NK-92 (cell line): ENCODE data around the gene U2AF1L4.

Experiments used
- DNase-seq: peaks from one replicate; lab custom pipeline; 2025; ENCODE audit not compliant: unreplicated experiment; lab: John Stamatoyannopoulos, UW

Gene U2AF1L4

DNA sequence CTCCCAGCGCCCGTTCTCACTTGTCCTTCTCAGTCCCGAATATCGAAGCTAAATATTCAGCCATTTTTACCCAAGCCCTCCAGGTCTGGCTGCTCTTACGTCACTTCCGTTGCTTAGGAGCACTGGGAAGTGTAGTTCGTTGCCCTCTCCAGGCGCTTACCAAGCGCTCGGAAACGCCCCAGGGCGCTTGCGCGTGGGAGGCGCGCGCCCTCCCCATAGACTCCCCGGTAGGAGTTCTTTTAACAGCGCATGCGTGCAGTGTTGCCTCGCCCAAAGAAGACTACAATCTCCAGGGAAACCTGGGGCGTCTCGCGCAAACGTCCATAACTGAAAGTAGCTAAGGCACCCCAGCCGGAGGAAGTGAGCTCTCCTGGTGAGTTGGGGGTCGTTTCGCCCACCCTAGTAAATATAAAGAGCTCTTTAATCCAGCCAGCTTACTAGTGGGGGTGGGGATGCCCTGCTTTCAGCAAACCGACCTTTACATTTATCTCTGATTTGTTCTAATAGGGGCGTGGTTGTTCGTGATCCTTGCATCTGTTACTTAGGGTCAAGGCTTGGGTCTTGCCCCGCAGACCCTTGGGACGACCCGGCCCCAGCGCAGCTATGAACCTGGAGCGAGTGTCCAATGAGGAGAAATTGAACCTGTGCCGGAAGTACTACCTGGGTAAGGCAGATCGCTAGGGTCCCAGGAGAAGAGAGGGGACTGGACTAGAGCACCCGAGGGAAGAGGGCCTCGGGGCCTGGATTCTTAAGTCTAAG lies at the start of gene U2AF1L4, which contains the start of gene PSENEN:
U2AF1L4 (minus strand) TSS at position 91 of the 759 bp plus-strand sequence; CDS start at position 64, 27 bp downstream.
PSENEN (plus strand) TSS at position 324 of the 759 bp plus-strand sequence; CDS start at position 604, 280 bp downstream.
- DNase-seq = peak; percentile 94

DNA sequence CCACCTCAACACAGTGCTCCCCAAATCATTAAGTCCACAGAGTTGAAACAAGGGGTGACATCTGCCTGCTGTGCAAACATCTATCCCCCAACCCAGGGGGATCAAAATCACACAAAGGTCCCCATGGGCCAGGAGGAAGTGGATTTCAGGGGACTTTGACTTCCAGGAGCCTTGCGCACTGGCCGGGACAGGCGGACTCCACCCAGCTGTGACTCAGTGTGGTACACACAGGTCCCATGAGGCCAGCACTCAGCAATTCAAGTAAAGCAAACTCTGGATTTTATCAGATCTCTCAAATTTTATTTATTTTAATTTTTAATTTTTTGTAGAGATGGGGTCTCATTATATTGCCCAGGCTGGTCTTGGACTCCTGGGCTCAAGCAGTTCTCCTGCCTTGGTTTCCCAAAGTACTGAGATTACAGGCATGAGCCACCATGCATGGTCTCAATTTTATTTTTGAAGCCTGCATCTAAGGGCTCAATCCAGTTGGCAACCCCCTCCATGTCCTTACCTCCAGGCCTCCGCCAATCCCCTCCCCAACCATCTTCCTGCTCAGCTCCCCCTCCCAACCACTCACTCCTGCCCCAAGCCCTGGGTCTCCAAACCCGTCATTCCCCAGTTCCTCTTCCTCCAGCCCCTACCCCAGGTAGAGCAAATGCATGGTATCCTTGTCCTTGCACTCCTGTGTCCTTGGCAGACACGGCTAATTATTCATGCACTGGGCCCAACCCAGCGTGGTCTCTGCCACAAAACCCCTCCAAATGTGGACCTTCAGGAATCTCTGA lies 48.4 kb upstream of the U2AF1L4 start:
- DNase-seq = no peak

GRCh38 chr19:35792888-35793287 lies 47.7 kb upstream of the U2AF1L4 start:
- no peak for DNase-seq

- no peak for DNase-seq
These were observed 47.1 kb upstream of the U2AF1L4 start for GRCh38 chr19:35792312-35792711.

DNA sequence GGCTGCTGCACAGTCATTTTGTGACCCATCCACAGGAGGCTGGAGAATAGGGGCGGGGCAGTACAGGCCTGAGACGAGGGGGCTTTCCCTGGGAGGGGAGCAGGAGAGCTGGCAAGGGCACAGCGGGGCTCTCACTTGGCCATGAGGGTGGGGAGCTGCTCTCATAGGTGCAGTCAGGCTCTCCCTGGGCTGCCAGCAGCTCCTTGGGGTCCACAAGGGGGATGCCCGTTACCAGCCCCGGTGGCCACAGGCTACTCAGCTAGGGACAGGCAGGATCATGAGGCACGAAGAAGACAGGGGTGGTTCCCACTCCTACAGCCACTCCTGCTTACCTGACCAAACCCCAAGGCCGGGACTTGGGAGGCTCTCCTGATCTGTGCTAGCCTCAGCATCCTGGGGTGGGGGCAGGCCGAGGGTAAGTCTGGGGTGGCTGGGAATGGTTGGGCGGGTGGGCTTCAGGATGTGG lies 46.6 kb upstream of the U2AF1L4 start:
- DNase-seq = no peak

GRCh38 chr19:35790981-35791813 lies 46.0 kb upstream of the U2AF1L4 start:
- no peak for DNase-seq

DNA sequence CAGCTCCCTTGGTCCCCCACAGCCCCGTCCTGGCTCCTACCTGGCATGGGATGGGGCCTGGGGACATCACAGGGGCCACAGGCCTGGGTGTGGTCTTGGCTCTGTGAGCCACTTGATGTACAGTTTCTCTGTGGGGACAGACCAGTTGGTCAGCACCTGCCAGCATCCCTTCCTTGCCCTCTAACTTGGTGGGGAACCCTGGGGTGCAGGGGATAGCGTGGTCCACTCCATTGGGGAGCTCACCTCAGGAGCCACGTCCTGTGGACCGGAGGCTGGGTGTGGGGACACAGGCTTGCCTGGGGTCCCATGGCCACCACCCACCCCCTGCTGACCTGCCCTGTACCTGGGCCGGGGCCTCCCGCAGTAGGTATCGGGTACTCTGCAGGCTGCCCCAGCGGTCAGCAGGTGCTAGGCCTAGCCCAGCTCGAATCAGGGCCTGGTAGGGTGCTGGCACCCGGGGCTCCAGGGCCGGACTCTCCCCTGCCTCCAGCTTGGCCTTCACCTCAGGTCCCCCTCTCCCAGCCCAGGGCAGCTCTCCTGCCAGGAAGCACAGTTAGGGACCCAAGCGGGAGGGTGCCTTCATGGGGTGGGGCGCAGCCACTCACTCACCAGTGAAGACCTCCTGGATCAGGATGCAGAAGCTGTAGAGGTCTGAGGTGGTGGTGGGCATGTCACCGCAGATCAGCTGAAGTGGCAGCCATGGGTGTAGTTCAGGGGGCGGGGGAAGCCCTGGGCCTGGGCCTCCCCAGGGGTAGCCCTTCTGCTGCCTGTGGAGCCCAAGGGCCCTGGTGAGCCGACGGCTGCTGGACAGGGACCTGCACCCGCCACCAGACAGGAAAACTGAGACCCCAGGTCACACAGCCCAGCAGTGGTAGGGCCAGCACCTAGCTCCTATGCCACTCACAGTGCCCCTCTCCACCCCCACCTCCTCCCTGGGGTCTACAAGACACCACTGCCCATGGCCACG lies 45.0 kb upstream of the U2AF1L4 start:
- no peak for DNase-seq

- no peak for DNase-seq
These were observed 44.2 kb upstream of the U2AF1L4 start for GRCh38 chr19:35789195-35789977.

GRCh38 chr19:35788205-35788960 lies 43.2 kb upstream of the U2AF1L4 start:
- DNase-seq = no peak

- DNase-seq = no peak
These were observed 42.1 kb upstream of the U2AF1L4 start for GRCh38 chr19:35787227-35787799.

GRCh38 chr19:35786299-35787160 lies 41.3 kb upstream of the U2AF1L4 start:
- DNase-seq = no peak

DNA sequence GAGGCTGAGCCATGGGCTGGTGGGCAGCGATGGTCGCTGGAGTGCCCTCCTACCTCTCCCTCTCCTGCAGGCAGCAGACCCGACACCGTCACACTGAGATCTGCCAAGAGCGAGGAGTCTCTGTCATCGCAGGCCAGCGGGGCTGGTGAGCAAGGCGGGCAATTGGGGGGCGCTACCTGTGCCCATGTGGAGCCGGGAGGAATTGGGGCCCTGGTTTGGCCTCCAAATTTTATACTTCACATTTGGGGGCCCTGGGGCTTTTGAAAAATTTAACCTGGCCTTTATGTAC lies 40.1 kb upstream of the U2AF1L4 start:
- no peak for DNase-seq

DNA sequence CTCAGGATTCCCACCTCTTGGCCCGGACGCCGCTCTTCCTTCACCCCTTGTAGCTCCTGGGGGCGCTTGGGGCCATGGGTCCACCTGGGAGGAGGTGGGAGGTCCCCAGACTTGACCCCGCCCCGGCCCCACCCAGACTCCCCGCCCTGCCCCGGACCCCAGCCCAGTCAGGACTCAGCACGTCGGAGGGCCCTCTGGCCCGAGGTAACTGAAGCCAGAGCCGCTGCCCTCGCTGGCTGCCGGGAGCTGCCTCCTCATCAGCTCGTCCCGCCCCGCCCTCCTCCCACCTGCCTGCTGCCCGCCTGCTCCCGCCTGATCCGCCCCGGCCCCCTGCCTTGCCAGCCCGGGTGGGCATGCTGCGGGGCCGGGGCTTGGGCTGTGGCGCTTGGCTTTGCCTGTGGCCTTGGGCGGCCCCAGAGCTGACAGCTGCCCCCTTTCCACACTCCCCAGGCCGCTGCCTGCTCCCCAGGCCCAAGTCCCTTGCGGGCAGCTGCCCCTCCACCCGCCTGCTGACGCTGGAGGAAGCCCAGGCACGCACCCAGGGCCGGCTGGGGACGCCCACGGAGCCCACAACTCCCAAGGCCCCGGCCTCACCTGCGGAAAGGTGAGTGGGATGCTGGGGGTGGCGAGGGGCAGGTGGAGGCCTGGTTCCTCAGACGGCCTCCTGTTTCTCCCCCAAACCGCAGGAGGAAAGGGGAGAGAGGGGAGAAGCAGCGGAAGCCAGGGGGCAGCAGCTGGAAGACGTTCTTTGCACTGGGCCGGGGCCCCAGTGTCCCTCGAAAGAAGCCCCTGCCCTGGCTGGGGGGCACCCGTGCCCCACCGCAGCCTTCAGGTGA lies 39.5 kb upstream of the U2AF1L4 start:
- DNase-seq = no peak

GRCh38 chr19:35783469-35784434 lies 38.5 kb upstream of the U2AF1L4 start:
- no peak for DNase-seq

GRCh38 chr19:35782589-35782988 lies 37.4 kb upstream of the U2AF1L4 start:
- DNase-seq = no peak
